ENCODE results near the gene HMCN2. TPM values are rescaled to one million over a fixed set of nuclear protein-coding genes. Genes with fewer than 3 reads are reported as not detected.
A peak's percentile ranks its signal among the peaks of the same experiment; 100 is the strongest.

The HMCN2 gene
- total and polyA plus RNA-seq, 2 donors from 2014 or later = 0.99 to 8.6 TPM

GRCh38 chr9:130306823-130307666, 41.5 kb downstream of the HMCN2 start:
- TF ChIP-seq CTCF (IDR thresholded peaks at IDR 0.05; ENCODE audit: borderline replicate concordance, extremely low read depth, insufficient read depth) = no peak
- Histone ChIP-seq H3K9me3 (ENCODE audit: control insufficient read depth in 2 of 3, insufficient read depth in 1 of 3, low read length in 3 of 3) (no peaks in the 10 kb centered on the region), H3K27ac (ENCODE audit: low read depth in 2 of 2, low read length in 2 of 2) (no peak overlapping the region), H3K9ac (ENCODE audit: low read length in 3 of 3) (no peak overlapping the region), H3K4me1 (ENCODE audit: control insufficient read depth in 2 of 3, insufficient read depth in 2 of 3, low read depth in 1 of 3, low read length in 3 of 3) (no peaks in the 10 kb centered on the region), H3K36me3 (ENCODE audit: control insufficient read depth in 2 of 3, insufficient read depth in 3 of 3, low read length in 3 of 3) (no peaks in the 10 kb centered on the region), H3K4me3 (ENCODE audit: low read length in 3 of 3) (no peak overlapping the region), H3K27me3 (ENCODE audit: control insufficient read depth, insufficient read depth, low read length) (no peaks in the 10 kb centered on the region)
- FAIRE-seq (no peak), DNase-seq (peak in 4 of 5 donors; percentile 37 to 85 (median 80))
- intact Hi-C loops (cut with DNase I) = no loop called here

DNA sequence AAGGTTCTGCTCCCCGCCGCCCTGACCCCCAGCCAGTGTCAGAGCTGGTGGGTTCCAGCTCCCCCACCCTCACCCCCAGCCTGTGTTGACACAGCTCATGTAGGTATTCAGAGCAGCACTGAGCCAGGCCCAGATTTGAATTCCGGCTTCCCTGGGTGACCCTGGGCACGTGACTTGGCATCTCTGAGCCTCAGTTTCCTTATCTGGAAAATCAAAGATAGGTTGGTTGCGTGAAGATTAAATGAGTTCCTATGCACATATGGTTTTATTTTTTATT, 42.0 kb downstream of the HMCN2 start:
- no peaks in the 10 kb centered on the region for H3K36me3 ChIP-seq (ENCODE audit: control insufficient read depth in 2 of 3, insufficient read depth in 3 of 3, low read length in 3 of 3)
- H3K27ac ChIP-seq (ENCODE audit: low read depth in 2 of 2, low read length in 2 of 2) = no peak overlapping the region
- FAIRE-seq = no peak
- no peak for TF ChIP-seq CTCF (IDR thresholded peaks at IDR 0.05; ENCODE audit: borderline replicate concordance, extremely low read depth, insufficient read depth)
- H3K4me1 ChIP-seq (ENCODE audit: control insufficient read depth in 2 of 3, insufficient read depth in 2 of 3, low read depth in 1 of 3, low read length in 3 of 3) = no peaks in the 10 kb centered on the region
- DNase-seq = peak in 1 of 5 donors; percentile 51
- intact Hi-C loops (cut with DNase I) = no loop called here
- H3K9me3 ChIP-seq (ENCODE audit: control insufficient read depth in 2 of 3, insufficient read depth in 1 of 3, low read length in 3 of 3) = no peaks in the 10 kb centered on the region
- no peak overlapping the region for H3K4me3 ChIP-seq (ENCODE audit: low read length in 3 of 3)
- no peak overlapping the region for H3K9ac ChIP-seq (ENCODE audit: low read length in 3 of 3)
- H3K27me3 ChIP-seq (ENCODE audit: control insufficient read depth, insufficient read depth, low read length) = no peaks in the 10 kb centered on the region

GRCh38 chr9:130308081-130308571, 42.6 kb downstream of the HMCN2 start:
- H3K27ac ChIP-seq (ENCODE audit: low read depth in 2 of 2, low read length in 2 of 2) = no peak overlapping the region
- peak in 1 of 5 donors; percentile 42 for DNase-seq
- intact Hi-C loops (cut with DNase I) = no loop called here
- no peak overlapping the region for H3K9ac ChIP-seq (ENCODE audit: low read length in 3 of 3)
- H3K27me3 ChIP-seq (ENCODE audit: control insufficient read depth, insufficient read depth, low read length) = no peaks in the 10 kb centered on the region
- H3K4me1 ChIP-seq (ENCODE audit: control insufficient read depth in 2 of 3, insufficient read depth in 2 of 3, low read depth in 1 of 3, low read length in 3 of 3) = peaks cover 0 to 2% (median 0%) of the 10 kb centered on the region in 3 donors
- H3K36me3 ChIP-seq (ENCODE audit: control insufficient read depth in 2 of 3, insufficient read depth in 3 of 3, low read length in 3 of 3) = no peaks in the 10 kb centered on the region
- no peak for FAIRE-seq
- no peak overlapping the region for H3K4me3 ChIP-seq (ENCODE audit: low read length in 3 of 3)
- no peak for TF ChIP-seq CTCF (IDR thresholded peaks at IDR 0.05; ENCODE audit: borderline replicate concordance, extremely low read depth, insufficient read depth)
- H3K9me3 ChIP-seq (ENCODE audit: control insufficient read depth in 2 of 3, insufficient read depth in 1 of 3, low read length in 3 of 3) = no peaks in the 10 kb centered on the region
